ENCODE data around the gene AMOTL2.

GRCh38 chr3:134312072-134312872 is 62.0 kb downstream of the AMOTL2 start:
- TF ChIP-seq MAX (IDR thresholded peaks at IDR 0.05) (peak; percentile 87), FOXA2 (IDR thresholded peaks at IDR 0.05) (no peak), CTCF (IDR thresholded peaks at IDR 0.05; ENCODE audit: low read depth, low read length, missing input control) (peak; percentile 29), SP1 (IDR thresholded peaks at IDR 0.05) (peak; percentile 56), RAD21 (IDR thresholded peaks at IDR 0.05) (peak in 1 of 2 donors; percentile 22), YY1 (IDR thresholded peaks at IDR 0.05) (peak; percentile 98), TAF1 (conservative IDR thresholded peaks at IDR 0.05) (no peak), HNF4A (conservative IDR thresholded peaks at IDR 0.05) (peak; percentile 28 to 61)
